Kidney tubule cell (primary cell): ENCODE measurements around the gene C9orf78.

Source experiments
- DNase-seq: peaks from one replicate; pipeline ENCODE4 v3.0.0-alpha.2; 2018; ENCODE audit warnings: low spot score

The C9orf78 gene

GRCh38 chr9:129867136-129868022 lies 32.3 kb upstream of the C9orf78 start:
- no peak for DNase-seq

- no peak for DNase-seq
Measured at GRCh38 chr9:129866394-129867135, 31.5 kb upstream of the C9orf78 start.

GRCh38 chr9:129865668-129866320 lies 30.7 kb upstream of the C9orf78 start:
- DNase-seq: no peak

- DNase-seq: no peak
Measured at GRCh38 chr9:129864991-129865647, 30.0 kb upstream of the C9orf78 start.

GRCh38 chr9:129863059-129863690 lies 28.1 kb upstream of the C9orf78 start:
- DNase-seq: no peak

- DNase-seq: no peak
Measured at GRCh38 chr9:129861447-129861827, 26.4 kb upstream of the C9orf78 start.

- DNase-seq: no peak
Measured at GRCh38 chr9:129860653-129861446, 25.8 kb upstream of the C9orf78 start.

- DNase-seq: no peak
Measured at GRCh38 chr9:129858167-129858962, 23.3 kb upstream of the C9orf78 start.

- no peak for DNase-seq
Measured at GRCh38 chr9:129857207-129857606, 22.1 kb upstream of the C9orf78 start.

GRCh38 chr9:129854588-129855110 lies 19.6 kb upstream of the C9orf78 start:
- DNase-seq: no peak

- DNase-seq: no peak
Measured at GRCh38 chr9:129853614-129854013, 18.5 kb upstream of the C9orf78 start.

GRCh38 chr9:129852579-129852978 lies 17.5 kb upstream of the C9orf78 start:
- DNase-seq: no peak

- no peak for DNase-seq
Measured at GRCh38 chr9:129851821-129852220, 16.7 kb upstream of the C9orf78 start.

GRCh38 chr9:129850821-129851550 lies 15.9 kb upstream of the C9orf78 start:
- peak; percentile 43 for DNase-seq

- DNase-seq: no peak
Measured at GRCh38 chr9:129849901-129850300, 14.8 kb upstream of the C9orf78 start.

GRCh38 chr9:129848712-129849441 lies 13.8 kb upstream of the C9orf78 start:
- no peak for DNase-seq

GRCh38 chr9:129845373-129845772 lies 10.3 kb upstream of the C9orf78 start:
- DNase-seq: no peak

- DNase-seq: no peak
Measured at GRCh38 chr9:129841071-129841470, 6.0 kb upstream of the C9orf78 start.
